Right ventricle myocardium superior (tissue), 1 donor: ENCODE data around the gene PRRT2. TPM values are rescaled to one million over a fixed set of nuclear protein-coding genes. Genes with fewer than 3 reads are reported as not detected.

ENCODE experiments used
- ATAC-seq: fragments of 200-7000 bp; cut with Tn5 transposase; one replicate; pipeline ENCODE4 v1.9.1; 2020; ENCODE audit warnings: mild to moderate bottlenecking; ENCODE audit not compliant: poor library complexity
- DNase-seq: peaks from one replicate; pipeline ENCODE4 v3.0.0-alpha.2; 2020
- intact Hi-C: fragments of 100-400 bp; cut with DNase I; formaldehyde crosslinking; loops from one replicate; pipeline ENCODE4 v1.11.2; 2022
- total RNA-seq: library from RNA; stranded (reverse); fragmentation: NEBNext Ultra II Directional; extraction: Animal tissue kit (Norgen Biotek cat#: 25700); gene quantifications from one replicate; pipeline ENCODE4 v1.2.1, GENCODE V29; 2021
- donor health status: DM: no; HTN: yes; CAD: no; lungs with severe emphysema.

PRRT2 gene
- total RNA-seq, 1 donor from 2014 or later, result 3.3 TPM

DNA sequence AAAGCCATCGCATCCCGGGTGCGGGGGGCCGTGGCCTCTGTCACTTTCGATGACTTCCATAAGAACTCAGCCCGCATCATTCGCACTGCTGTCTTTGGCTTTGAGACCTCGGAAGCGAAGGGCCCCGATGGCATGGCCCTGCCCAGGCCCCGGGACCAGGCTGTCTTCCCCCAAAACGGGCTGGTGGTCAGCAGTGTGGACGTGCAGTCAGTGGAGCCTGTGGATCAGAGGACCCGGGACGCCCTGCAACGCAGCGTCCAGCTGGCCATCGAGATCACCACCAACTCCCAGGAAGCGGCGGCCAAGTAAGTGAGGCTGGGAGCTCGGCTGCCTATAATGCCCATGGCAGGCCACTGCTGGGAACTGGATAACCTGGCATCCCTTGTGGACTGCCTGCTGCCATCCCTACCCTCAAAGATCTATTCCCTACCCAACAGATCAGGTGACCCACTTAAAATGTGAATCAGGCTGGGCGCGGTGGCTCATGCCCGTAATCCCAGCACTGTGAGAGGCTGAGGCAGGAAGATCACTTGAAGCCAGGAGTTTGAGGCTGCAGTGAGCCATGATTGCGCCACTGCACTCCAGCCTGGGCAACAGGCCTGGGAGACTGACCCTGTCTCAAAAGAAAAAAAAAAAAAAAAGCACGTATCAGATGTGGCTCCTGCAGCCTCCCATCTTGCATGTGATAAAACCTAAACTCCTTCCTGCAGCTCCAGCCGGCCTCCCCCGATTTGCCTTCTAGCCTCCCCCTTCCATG is 32.8 kb downstream of the PRRT2 start:
- intact Hi-C loops, result loop anchor here (10.0 kb wide), 1 partner anchor 140 kb away; no protein-coding TSS in a partner anchor
- no peak for ATAC-seq
- no peak for DNase-seq

DNA sequence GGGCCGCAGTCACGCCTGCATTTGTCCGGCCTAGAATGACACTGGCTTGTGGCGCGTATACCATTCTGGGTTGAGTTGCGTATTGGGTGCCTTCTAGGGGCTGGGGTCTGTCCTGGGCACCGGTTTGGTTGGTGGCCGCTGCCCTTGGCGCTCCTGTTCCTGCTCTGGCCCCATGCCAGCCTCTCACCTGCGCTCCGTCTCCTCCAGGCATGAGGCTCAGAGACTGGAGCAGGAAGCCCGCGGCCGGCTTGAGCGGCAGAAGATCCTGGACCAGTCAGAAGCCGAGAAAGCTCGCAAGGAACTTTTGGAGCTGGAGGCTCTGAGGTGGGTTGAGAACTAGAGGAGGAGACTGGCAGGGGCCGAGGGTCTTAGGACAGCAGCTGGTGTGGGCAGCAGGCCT is 33.7 kb downstream of the PRRT2 start:
- no peak for ATAC-seq
- intact Hi-C loops, result loop anchor here (10.0 kb wide), 1 partner anchor 141 kb away; no protein-coding TSS in a partner anchor
- DNase-seq, result no peak

DNA sequence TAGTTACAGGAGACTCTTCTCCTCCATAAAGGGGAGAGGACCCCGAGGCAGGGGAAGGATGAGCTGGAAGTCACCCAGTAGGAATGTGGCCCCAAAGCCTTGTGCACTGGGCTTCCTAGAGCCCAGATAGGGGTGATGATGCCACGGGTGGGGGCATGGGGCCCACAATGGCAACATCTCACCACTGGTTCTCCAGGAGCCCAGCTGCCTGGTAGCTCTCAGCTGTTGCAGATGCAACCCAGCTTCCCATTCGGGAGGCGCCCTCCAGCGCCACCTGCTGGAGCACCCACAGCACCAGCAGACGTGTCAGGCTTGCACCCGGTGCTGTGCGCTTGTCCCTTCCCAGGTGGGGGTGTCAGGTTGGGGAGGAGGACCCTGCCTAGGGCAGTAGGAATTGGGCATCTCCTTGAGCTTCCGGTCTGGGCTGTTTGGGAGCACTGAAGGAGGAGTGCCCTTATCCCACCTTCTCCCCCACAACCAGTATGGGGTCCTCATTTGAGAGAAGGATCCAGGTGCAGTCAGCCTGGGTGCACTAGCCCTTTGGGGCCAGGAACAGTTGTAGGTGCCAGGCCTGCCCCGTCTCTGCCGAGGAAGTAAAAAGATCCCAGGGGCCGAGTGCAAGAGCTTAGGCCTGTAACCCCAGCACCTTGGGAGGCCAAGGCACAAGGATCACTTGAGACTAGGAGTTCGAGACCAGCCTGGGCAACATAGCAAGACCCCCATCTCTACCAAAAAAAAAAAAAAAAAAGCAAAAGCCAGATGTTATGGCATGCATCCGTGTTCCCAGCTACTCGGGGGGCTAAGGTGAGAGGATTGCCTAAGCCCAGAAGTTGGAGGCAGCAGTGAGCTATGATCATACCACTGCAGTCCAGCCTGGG is 36.7 kb downstream of the PRRT2 start:
- intact Hi-C loops, result loop anchor here (10.0 kb wide), 1 partner anchor 144 kb away; no protein-coding TSS in a partner anchor
- peak; percentile 83 for DNase-seq
- peak; percentile 88 for ATAC-seq

DNA sequence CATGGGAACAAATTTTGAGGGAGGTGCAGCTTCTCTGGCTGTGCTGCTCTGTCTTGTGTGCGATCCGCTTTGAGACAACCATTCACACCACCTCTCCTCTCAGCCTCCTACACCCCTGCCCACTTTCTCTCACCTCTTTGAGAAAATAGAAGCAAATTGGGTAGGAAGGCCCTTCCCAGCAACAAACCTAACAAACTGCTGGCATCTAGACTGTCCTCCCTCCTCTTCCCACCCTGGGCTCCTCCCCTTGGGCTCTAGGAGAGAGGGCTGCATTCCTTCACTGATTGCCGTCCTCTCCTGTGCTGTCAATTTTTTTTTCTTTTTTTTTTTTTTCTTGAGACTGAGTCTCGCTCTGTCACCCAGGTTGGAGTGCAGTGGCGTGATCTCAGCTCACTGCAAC is 37.5 kb downstream of the PRRT2 start:
- intact Hi-C loops, result loop anchor here (10.0 kb wide), 1 partner anchor 145 kb away; no protein-coding TSS in a partner anchor
- no peak for DNase-seq
- ATAC-seq, result peak; percentile 15

DNA sequence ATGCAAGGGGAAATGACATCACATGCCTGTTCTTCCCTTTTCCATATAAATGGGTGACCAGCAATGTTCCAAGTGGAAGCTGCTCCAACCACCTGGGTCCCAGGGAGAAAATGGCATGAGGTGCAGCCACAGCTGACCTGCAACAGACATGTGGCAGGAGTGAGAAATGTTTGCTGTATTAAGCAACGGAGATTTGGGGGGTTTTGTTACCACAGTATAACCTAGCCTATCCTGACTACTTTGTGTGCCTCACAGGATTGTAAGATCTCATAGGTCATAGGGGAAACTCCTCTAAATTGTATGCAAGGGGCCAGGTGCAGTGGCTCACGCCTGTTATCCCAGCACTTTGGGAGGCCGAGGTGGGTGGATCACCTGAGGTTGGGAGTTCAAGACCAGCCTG is 39.0 kb downstream of the PRRT2 start:
- ATAC-seq, result no peak
- no peak for DNase-seq
- intact Hi-C loops, result no loop called here

DNA sequence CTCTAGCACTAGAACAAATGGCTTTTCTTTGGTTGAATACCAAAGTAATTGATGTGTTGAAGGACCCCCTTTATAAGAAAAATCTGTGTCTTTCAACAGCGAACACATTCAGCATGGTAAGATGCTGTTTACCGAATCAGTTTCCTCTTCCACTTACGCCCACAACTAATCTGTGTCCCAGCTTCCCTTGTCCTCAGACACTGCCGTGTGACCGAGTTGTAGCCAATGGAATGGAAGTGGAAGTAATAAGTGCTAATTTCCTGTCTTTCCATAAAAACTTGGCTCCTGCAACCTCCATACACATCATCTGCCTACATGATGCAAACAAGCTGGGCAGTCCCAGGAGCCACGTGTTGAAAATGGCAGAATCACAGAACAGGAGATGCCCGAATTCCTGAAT is 40.7 kb downstream of the PRRT2 start:
- DNase-seq, result no peak
- intact Hi-C loops, result no loop called here
- ATAC-seq, result peak; percentile 42

DNA sequence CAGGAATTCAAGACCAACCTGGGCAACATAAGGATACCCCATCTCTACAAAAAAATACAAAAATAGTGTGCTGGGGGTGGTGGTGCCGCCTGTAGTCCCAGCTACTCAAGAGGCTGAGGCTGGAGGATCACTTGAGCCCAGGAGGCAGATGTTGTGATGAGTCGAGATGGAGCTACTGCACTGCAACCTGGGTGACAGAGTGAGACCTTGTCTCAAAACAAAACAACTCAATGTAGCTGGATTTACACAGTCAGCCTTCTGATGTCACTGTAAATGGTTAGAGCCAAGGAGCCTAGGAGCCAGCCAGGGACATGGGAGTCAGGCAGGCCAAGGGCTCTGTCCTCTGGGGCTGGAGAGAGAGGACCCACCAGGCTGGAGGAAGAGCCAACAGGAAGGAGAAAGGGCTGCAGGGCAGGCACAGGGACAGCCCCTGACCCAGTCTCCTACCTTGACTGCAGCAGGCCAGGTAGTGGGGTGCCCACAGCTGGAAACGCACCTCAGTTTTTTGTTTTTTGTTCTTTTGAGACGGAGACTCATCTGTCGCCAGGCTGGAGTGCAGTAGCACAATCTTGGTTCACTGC is 42.6 kb downstream of the PRRT2 start:
- ATAC-seq, result no peak
- intact Hi-C loops, result no loop called here
- no peak for DNase-seq

DNA sequence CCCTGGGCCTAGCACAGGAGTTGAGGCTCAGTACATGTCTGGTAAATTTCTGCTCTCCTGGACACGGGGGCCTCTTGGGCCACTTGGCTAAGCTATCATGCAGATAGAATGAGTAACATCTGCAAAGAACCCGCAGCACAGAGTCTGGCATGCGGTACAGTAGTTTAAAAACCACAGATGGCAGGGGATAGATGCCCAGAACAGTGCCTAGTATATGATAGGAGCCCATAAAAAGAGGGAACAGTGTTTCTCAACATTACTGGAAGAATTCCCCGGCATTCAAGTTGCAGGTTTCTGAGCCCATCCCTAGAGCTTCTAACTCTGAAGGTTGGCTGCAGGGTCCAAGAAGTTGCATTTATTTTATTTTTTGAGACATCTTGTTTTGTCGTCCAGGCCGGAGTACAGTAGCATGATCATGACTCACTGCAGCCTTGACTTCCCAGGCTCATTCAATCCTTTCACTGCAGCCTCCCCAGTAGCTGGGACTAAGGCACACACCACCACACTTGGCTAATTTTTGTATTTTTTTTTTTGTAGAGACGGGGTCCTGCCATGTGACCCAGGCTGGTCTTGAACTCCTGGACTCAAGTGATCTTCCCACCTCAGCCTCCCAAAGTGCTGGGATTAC is 45.3 kb downstream of the PRRT2 start:
- no peak for ATAC-seq
- DNase-seq, result no peak
- intact Hi-C loops, result no loop called here

DNA sequence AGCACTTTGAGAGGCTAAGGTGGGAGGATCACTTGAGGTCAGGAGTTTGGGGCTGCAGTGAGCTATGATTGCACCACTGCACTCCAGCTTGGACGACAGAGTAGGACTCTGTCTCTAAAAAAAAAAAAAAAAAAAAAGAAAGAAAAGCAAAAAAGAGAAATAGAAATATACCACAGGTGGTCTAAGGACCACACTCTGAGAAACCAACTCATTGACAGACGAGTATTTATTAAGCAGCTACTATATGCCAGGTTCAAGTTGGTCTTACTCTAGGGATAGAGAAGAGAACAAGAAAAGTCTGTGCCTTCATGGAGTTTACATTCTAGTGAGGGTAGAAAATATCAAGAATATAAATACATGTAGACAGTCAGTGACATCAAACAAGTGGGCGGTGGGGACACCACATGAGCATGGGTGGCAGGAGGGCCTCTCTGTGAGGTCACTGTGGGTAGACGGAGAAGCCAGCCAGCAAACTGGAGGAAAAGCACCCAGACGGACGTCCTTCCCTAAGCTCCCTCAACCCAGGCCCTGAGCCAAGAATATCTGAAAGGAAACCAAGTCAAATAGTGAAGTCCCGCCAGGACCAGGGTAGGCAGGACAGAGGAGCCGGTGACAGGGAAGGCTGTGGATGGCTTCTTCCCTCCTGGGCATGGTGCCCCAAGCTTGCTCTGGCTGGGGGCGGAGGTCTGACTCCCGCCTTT is 46.3 kb downstream of the PRRT2 start:
- DNase-seq (no peak), ATAC-seq (no peak)
- intact Hi-C loops, result no loop called here

DNA sequence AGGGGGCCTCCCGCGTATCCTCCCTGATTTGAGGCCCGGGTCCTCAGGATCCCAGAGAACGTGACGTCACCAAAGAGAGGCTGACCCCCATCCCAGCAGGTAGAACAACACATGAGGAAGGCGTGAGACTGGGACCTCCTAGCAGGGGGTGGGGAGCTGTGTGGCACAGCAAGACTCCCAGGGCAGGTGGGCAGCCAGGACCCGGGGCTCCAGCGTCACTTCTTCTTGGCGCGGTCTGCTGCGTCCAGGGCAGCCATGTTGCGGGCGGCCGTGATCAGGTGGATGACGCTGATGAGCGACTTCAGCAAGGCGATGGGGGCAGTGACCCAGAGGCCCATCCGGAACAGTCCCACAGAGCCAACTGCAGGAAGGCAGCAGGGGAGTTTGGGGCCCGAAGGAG is 47.0 kb downstream of the PRRT2 start:
- ATAC-seq (no peak), DNase-seq (no peak)
- intact Hi-C loops, result no loop called here

DNA sequence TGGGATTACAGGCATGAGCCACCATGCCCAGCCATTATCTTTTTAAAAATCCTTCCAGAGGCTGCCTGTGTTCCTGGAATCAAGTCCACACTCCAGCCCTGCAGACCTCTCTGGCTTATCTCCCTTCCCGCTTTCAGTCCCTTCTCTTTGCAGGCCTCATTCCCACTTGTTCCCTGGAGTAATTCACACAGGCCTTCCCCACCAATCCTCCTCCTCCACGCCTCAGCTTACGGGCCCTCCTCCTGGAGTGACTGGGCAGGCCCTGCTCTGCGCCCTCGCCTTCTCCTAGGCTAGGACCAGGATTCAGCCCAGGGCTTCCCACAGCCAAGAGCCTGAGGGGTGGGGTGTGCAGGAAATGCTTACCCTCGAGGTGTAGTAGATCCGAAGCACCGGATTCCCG is 48.2 kb downstream of the PRRT2 start:
- intact Hi-C loops, result no loop called here
- ATAC-seq (peak; percentile 9), DNase-seq (peak; percentile 67)

DNA sequence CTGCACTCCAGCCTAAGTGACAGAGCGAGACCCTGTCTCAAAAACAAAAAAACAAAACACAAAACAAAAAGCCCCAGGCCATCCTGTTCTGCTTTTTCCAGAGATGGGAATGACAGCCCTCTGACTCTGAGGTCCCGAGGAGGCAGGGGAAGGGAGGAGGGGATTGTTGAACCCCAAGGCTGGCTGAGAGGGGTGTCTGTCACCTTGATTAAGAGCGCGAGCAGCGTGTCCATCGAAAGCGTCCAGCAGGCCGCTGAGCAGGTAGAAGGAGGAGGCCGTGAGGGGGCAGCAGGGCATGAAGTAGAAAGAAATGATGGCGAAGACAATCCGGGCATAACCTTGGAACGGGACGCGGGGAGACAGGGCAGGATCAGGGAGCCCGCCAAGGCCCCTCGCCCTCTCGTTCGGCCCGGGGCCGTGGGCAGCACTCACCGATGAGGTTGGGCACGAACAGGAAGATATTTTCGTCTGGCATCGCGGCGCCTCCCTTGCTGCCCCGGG is 50.4 kb downstream of the PRRT2 start:
- ATAC-seq, result peak; percentile 19
- DNase-seq, result no peak
- intact Hi-C loops, result no loop called here

DNA sequence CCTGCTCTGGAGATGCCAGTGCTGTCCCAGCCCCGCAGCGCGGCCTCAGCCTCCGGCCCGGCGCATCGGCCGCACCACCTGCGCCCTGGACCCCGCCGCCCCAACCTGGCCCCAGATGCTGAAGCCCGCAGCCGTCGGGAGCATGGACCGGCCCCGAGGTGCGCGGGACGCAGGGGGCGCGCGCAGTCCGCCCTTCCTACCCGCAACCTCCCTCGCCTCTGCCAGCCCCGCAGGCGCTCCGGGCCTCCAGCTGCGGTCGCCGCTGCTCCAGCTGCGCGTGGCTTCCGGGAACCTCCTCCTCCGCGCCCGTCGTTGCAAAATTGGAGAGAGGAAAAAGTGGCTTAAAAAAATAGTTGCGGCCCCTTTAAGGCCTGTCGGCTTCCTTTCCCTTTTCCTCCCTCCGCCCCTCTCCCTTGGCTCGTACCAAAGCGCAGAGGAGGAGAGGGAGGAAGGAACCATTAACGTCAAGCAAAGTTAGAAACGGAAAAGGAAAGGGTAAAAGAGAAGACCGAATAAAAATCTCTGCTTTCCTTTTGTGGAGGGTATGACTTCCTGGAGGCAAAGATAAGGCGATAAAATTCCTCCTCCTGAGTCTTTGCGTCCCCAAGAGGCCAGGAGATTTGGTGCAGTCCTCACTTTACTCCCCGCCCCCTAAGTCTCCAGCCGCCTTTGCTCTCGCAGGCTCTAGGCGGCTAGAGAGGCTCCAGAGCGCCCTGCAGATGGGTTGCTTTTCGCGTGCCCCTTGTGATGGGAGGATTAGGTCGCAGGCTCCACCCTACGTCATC is 51.1 kb downstream of the PRRT2 start, which contains the start of gene CDIPT:
CDIPT (minus strand) TSS at position 343 of the 785 bp plus-strand sequence. CDS start 369 bp downstream, outside the sequence.
- intact Hi-C loops, result no loop called here
- ATAC-seq, result peak; percentile 97

DNA sequence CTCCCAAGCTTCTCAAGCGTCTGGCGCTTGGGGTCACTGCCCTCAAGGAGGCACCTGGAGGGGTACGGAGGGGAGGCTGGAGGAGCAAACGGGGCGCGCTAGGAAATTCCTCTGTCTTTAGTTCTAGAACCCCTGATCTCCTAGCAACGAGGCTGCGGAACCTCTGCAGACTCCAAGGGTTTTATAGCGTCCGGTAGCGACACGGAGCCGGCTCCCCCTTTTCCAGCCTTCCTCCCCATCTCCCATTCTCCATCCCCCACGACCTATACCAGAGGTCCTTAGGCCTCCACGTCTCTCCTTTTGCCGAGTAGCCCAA is 51.6 kb downstream of the PRRT2 start:
- no peak for ATAC-seq
- intact Hi-C loops, result no loop called here

More for the DNA sequence above, 51.1 kb downstream of the PRRT2 start, which contains the start of gene CDIPT:
- peak; percentile 95 for DNase-seq

DNA sequence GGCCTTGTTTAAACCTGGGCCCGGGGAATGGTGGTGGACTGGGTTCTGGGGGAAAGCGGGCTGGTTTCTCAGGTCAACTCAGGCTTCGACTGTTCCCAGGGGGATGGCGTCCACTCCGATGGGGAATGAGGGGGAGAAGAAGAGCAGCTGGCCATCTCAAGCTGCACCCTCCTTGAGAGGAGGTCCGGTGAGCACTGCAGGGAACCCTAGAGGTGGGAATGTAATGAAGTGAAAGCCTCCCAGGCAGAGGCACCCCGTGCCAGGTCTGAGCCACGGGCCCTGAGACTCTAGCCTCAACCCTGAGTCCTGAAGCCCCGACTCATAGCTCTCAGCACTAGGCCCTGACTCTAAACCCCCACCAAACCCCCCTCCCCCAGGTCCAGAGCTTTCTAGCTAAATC is 52.2 kb downstream of the PRRT2 start:
- ATAC-seq (no peak), DNase-seq (no peak)
- intact Hi-C loops, result no loop called here

More for the DNA sequence above, 51.6 kb downstream of the PRRT2 start:
- no peak for DNase-seq
